Measurements from ENCODE around the gene WDR45B.

DNA sequence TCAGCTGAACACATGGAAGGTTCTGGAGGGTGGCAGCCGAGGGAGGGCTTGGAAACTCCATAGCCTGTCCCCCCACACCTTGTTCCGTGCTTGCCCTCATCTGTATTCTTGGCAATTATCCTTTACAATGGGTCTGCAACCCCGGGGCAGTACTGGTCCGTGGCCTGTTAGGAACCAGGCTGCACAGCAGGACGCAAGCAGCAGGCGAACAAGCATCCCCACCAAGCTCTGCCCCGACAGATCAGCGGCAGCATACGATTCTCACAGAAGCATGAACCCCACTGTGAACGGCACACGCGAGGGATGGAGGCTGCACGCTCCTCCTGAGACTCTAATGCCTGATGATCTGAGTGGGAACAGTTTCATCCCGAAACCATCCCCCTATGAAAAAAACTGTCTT lies 6.2 kb downstream of the WDR45B start:
- no peak for TF ChIP-seq JUND (IDR thresholded peaks at IDR 0.05)
- TF ChIP-seq, protein P1, sequence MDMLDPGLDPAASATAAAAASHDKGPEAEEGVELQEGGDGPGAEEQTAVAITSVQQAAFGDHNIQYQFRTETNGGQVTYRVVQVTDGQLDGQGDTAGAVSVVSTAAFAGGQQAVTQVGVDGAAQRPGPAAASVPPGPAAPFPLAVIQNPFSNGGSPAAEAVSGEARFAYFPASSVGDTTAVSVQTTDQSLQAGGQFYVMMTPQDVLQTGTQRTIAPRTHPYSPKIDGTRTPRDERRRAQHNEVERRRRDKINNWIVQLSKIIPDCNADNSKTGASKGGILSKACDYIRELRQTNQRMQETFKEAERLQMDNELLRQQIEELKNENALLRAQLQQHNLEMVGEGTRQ (IDR thresholded peaks at IDR 0.05; ENCODE audit: borderline replicate concordance, low read depth, low read length): no peak
- TF ChIP-seq, protein P2, sequence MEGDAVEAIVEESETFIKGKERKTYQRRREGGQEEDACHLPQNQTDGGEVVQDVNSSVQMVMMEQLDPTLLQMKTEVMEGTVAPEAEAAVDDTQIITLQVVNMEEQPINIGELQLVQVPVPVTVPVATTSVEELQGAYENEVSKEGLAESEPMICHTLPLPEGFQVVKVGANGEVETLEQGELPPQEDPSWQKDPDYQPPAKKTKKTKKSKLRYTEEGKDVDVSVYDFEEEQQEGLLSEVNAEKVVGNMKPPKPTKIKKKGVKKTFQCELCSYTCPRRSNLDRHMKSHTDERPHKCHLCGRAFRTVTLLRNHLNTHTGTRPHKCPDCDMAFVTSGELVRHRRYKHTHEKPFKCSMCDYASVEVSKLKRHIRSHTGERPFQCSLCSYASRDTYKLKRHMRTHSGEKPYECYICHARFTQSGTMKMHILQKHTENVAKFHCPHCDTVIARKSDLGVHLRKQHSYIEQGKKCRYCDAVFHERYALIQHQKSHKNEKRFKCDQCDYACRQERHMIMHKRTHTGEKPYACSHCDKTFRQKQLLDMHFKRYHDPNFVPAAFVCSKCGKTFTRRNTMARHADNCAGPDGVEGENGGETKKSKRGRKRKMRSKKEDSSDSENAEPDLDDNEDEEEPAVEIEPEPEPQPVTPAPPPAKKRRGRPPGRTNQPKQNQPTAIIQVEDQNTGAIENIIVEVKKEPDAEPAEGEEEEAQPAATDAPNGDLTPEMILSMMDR (IDR thresholded peaks at IDR 0.05): no peak
- no peak for TF ChIP-seq RXRA (IDR thresholded peaks at IDR 0.05; ENCODE audit: borderline replicate concordance, low read depth)
- TF ChIP-seq TAF1 (IDR thresholded peaks at IDR 0.05; ENCODE audit: borderline replicate concordance, low read depth, low read length): no peak
- TF ChIP-seq NFIC (IDR thresholded peaks at IDR 0.05; ENCODE audit: borderline replicate concordance): no peak
- no peak for TF ChIP-seq EP300 (IDR thresholded peaks at IDR 0.05; ENCODE audit: borderline replicate concordance in 1 of 2, low read depth in 1 of 2, low read length in 1 of 2)
- TF ChIP-seq MEF2A (IDR thresholded peaks at IDR 0.05; ENCODE audit: borderline replicate concordance, low read depth): no peak
- no peak for TF ChIP-seq RAD21 (IDR thresholded peaks at IDR 0.05; ENCODE audit: low read length)
- no peak for TF ChIP-seq SIN3A (IDR thresholded peaks at IDR 0.05; ENCODE audit: borderline replicate concordance, low read depth, low read length)
- TF ChIP-seq NRF1 (IDR thresholded peaks at IDR 0.05; ENCODE audit: low read depth, low read length): no peak
- TF ChIP-seq RFX5 (IDR thresholded peaks at IDR 0.05; ENCODE audit: low read length): no peak

Measured in SK-N-SH (cell line).